LNCAP (cell line): ENCODE data around the gene PRKCA.

ENCODE experiments used
- CTCF ChIP-seq: fragments of 450-650 bp; IDR thresholded peaks from 2 replicates; pipeline ENCODE4 v1.5.1; 2017; ENCODE audit warnings: mild to moderate bottlenecking

Gene PRKCA

DNA sequence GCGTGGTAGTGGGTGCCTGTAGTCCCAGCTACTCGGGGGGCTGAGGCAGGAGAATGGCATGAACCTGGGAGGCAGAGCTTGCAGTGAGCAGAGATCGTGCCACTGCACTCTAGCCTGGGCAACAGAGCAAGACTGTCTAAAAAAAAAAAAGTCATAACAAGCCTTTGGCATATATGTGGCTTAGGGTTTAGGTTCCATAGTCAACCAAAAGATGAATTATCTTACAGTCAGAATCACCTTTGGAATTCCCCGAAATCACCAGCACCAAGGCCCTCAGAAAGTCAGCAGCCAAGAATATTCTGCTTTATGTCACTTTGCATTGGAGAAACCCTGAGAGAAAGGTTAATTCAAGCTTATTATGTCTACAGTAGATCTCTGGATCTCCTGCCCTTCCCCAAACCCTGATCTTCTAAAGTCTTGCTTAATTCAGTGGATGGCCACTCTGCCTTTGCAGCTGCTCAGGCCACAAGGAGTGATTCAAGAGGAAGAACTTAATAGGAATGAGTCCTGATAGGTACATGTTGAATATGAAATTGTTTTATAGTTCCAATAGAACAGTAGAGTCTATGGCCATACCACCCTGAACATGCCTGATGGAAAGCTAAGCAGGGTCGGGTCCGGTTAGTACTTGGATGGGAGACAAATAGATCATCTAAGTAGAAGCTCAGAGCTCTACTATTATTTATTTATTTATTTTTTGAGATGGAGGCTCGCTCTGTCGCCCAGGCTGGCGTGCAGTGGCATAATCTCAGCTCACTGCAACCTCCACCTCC lies 336.5 kb downstream of the PRKCA start:
- TF ChIP-seq CTCF = no peak

GRCh38 chr17:66643815-66644710 lies 341.6 kb downstream of the PRKCA start:
- TF ChIP-seq CTCF = no peak

DNA sequence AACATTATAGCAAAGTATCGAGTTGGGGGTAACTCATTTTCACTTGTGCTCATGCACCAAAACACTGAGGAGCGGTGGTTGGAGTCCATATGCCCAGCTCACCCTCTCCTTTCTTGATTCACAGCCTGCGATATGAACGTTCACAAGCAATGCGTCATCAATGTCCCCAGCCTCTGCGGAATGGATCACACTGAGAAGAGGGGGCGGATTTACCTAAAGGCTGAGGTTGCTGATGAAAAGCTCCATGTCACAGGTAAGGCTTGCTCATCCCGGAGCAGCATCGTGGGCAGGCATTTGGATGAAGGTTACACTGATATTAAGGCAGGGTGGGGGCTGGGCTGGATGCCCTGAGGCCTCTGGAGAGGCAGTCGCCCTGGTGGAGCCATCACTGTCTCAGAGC lies 342.8 kb downstream of the PRKCA start:
- no peak for TF ChIP-seq CTCF

DNA sequence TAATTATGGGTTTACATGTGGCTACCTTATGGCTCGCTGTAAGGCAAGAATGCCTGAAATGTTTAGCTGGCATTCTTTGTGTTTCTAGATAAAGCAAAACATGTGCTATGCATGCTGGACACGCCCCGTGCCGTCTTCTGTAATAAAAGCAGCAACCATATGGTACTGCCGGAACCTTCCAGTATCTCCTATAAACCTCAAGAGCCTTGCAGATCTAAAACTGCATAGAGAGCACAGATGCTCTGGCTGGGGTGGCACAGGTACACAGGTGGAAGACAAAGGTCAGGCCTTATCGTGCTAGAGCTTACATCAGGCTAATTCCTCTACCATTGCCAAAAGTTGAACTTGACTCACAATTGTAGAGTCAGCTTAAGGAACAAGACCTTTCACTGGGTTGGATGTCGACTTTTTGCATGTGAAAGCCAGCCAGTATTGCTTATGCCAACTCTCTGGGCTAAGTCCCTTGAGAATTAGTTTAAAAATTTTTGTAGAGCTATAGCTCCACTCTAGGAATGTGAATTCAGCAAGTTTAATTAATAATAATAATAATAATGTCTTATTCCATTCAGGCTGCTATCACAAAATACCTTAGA lies 345.1 kb downstream of the PRKCA start:
- TF ChIP-seq CTCF = no peak

- no peak for TF ChIP-seq CTCF
These were observed 347.6 kb downstream of the PRKCA start for GRCh38 chr17:66649818-66650543.

- TF ChIP-seq CTCF = no peak
These were observed 348.1 kb downstream of the PRKCA start for GRCh38 chr17:66650544-66650877.

DNA sequence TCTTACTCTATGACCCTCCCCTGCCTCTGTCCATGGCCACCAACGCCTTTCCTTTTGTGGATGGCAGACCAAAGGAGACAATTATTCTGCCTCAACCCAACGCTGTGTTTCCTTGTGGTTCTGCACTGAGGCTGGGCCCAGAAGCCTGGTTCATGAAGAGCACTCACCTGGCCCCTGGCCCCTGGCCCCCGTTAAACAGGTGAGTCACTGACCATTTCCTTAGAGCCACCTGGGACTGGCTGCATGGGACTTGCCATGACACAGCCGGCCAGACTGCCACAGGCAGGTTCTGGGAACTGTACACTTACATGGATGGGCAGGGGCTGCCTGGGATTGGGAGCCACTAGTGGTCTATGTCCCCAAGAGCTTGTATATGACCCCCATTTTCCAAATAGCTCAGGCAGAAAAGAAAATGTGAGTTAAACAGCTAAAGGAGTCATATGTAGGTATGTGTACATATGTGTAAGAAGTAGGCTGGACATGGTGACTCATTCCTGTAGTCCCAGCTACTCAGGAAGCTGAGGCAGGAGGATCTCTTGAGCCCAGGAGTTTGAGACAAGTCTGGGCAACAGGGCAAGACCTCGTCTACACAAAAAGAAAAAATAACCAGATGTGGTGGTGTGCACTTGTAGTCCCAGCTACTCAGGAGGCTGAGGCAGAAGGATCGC lies 350.6 kb downstream of the PRKCA start:
- no peak for TF ChIP-seq CTCF
